ENCODE results near the gene MMAA.
"Not testable (repeated sequence)": the region's sequence is repeated elsewhere in the genome, so short reads cannot be mapped to it uniquely, and the experiment has no call there.

MMAA gene

GRCh38 chr4:145690610-145691009 is 71.4 kb downstream of the MMAA start:
- Histone ChIP-seq H3K27me3 (no peaks in the 10 kb centered on the region), H3K4me1 (ENCODE audit: control insufficient read depth in 1 of 2, insufficient read depth in 1 of 2, low read depth in 1 of 2, low read length in 1 of 2) (no peaks in the 10 kb centered on the region), H3K36me3 (no peaks in the 10 kb centered on the region), H3K9me3 (no peaks in the 10 kb centered on the region), H3K27ac (no peak overlapping the region), H3K4me3 (ENCODE audit: low read depth in 1 of 2, low read length in 1 of 2) (no peak overlapping the region)
- TF ChIP-seq CTCF (IDR thresholded peaks at IDR 0.05) = no peak

- not testable (repeated sequence) for H3K4me3 ChIP-seq (ENCODE audit: low read depth in 1 of 2, low read length in 1 of 2); H3K27ac ChIP-seq; H3K27me3 ChIP-seq; H3K9me3 ChIP-seq; H3K36me3 ChIP-seq; H3K4me1 ChIP-seq (ENCODE audit: control insufficient read depth in 1 of 2, insufficient read depth in 1 of 2, low read depth in 1 of 2, low read length in 1 of 2)
Observed at GRCh38 chr4:145691416-145691815, 72.2 kb downstream of the MMAA start.

GRCh38 chr4:145694929-145695328 is 75.7 kb downstream of the MMAA start:
- TF ChIP-seq CTCF (IDR thresholded peaks at IDR 0.05) = no peak
- no peaks in the 10 kb centered on the region for H3K4me1 ChIP-seq (ENCODE audit: control insufficient read depth in 1 of 2, insufficient read depth in 1 of 2, low read depth in 1 of 2, low read length in 1 of 2)

DNA sequence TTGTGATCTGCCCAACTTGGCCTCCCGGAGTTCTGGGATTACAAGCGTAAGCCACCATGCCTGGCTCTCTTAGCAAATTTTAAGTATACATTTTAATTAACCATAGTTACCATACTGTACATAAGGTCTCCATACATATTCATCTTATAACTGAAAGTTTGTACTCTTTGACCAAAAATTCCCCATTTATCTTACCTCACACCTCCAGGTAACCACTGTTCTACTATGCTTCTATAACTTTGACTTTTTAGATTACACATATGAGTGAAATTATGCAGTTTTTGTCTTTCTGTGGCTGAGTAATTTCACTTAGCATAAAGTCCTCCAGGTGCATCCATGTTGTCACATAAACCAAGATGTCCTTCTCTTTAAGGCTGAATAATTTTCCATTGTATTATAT is 78.1 kb downstream of the MMAA start:
- no peak overlapping the region for H3K27ac ChIP-seq
- H3K36me3 ChIP-seq = no peaks in the 10 kb centered on the region
- H3K27me3 ChIP-seq = no peaks in the 10 kb centered on the region
- H3K4me3 ChIP-seq (ENCODE audit: low read depth in 1 of 2, low read length in 1 of 2) = no peak overlapping the region
- TF ChIP-seq CTCF (IDR thresholded peaks at IDR 0.05) = no peak
- H3K9me3 ChIP-seq = no peaks in the 10 kb centered on the region
- no peaks in the 10 kb centered on the region for H3K4me1 ChIP-seq (ENCODE audit: control insufficient read depth in 1 of 2, insufficient read depth in 1 of 2, low read depth in 1 of 2, low read length in 1 of 2)

More at GRCh38 chr4:145694929-145695328, 75.7 kb downstream of the MMAA start:
- H3K36me3 ChIP-seq = no peaks in the 10 kb centered on the region
- no peak overlapping the region for H3K4me3 ChIP-seq (ENCODE audit: low read depth in 1 of 2, low read length in 1 of 2)
- no peak overlapping the region for H3K27ac ChIP-seq
- H3K9me3 ChIP-seq = no peaks in the 10 kb centered on the region
- no peaks in the 10 kb centered on the region for H3K27me3 ChIP-seq

- Histone ChIP-seq H3K27ac (no peak overlapping the region), H3K4me3 (ENCODE audit: low read depth in 1 of 2, low read length in 1 of 2) (no peak overlapping the region), H3K27me3 (no peaks in the 10 kb centered on the region), H3K36me3 (no peaks in the 10 kb centered on the region), H3K9me3 (no peaks in the 10 kb centered on the region), H3K4me1 (ENCODE audit: control insufficient read depth in 1 of 2, insufficient read depth in 1 of 2, low read depth in 1 of 2, low read length in 1 of 2) (no peaks in the 10 kb centered on the region)
- TF ChIP-seq CTCF (IDR thresholded peaks at IDR 0.05) = no peak
Observed at GRCh38 chr4:145698507-145698906, 79.3 kb downstream of the MMAA start.

- H3K4me1 ChIP-seq (ENCODE audit: control insufficient read depth in 1 of 2, insufficient read depth in 1 of 2, low read depth in 1 of 2, low read length in 1 of 2) = no peaks in the 10 kb centered on the region
- no peaks in the 10 kb centered on the region for H3K36me3 ChIP-seq
- H3K27ac ChIP-seq = no peak overlapping the region
- H3K9me3 ChIP-seq = no peaks in the 10 kb centered on the region
- H3K27me3 ChIP-seq = no peaks in the 10 kb centered on the region
- TF ChIP-seq CTCF (IDR thresholded peaks at IDR 0.05) = no peak
- H3K4me3 ChIP-seq (ENCODE audit: low read depth in 1 of 2, low read length in 1 of 2) = no peak overlapping the region
Observed at GRCh38 chr4:145703850-145704497, 84.8 kb downstream of the MMAA start.

Measured in neutrophil (primary cell).